BJ (cell line): ENCODE results near the gene ZMYND8. TPM values are rescaled to one million over a fixed set of nuclear protein-coding genes. Genes with fewer than 3 reads are reported as not detected.

Experiments
- CTCF ChIA-PET: fragments of 350-600 bp; formaldehyde crosslinking; extraction: SDS; loops from one replicate; lab custom pipeline; 2021; ENCODE audit warnings: antibody characterized with exemption, inconsistent platforms; lab: Yijun Ruan, JAX
- POLR2A ChIA-PET: fragments of 300-600 bp; sonication (Branson Sonifier 250); formaldehyde crosslinking; extraction: SDS; loops from one replicate; lab custom pipeline; 2021; ENCODE audit warnings: antibody characterized with exemption; lab: Charles Lee
- DNase-seq: peaks from one replicate; pipeline ENCODE4 v3.0.0-alpha.2; 2011; ENCODE audit warnings: low read depth
- H3K27me3 ChIP-seq: 2 replicates; pipeline ENCODE4 v1.6.0; 2011; ENCODE audit warnings: low read length; ENCODE audit not compliant: control insufficient read depth, insufficient read depth
- H3K36me3 ChIP-seq: 2 replicates; pipeline ENCODE4 v1.5.1; 2011; ENCODE audit warnings: low read length; ENCODE audit not compliant: control insufficient read depth, insufficient read depth
- H3K4me3 ChIP-seq: 2 replicates; pipeline ENCODE4 v1.5.1; 2011; ENCODE audit warnings: low read depth, mild to moderate bottlenecking, control low read depth, low read length
- CTCF ChIP-seq: IDR thresholded peaks from 2 replicates; pipeline ENCODE4 v1.5.1; 2011; ENCODE audit warnings: low read depth, mild to moderate bottlenecking, control low read depth, inconsistent platforms, low read length, moderate library complexity; ENCODE audit not compliant: insufficient read depth
- polyA plus RNA-seq: library from polyadenylated mRNA; depleted of rRNA; stranded (reverse); fragments of >200 nt; gene quantifications from 2 replicates; pipeline ENCODE4 v1.2.3, GENCODE V29; 2011

The ZMYND8 gene
- polyA plus RNA-seq, 1 experiment = 12.7 TPM

DNA sequence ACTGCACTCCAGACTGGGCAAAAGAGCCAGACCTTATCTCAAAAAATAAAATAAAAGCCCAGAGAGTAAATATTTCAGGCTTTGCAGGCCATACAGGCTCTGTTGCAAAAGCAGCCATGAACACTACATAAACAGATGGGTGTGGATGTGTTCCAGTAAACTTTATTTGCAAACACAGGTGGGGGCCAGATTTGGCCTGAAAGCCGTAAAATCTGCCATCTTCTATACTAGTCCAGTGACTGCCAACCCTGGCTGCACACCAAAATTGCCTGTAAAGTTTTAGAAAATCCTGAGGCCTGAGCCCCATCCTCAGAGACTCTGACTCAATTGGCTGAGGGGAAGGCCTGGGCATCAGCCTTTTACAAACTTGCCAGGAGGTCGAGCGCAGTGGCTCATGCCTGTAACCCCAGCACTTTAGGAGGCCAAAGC is 103.6 kb downstream of the ZMYND8 start:
- H3K36me3 ChIP-seq = peaks cover 9% of the 10 kb centered on the region
- H3K27me3 ChIP-seq = no peaks in the 10 kb centered on the region
- CTCF ChIA-PET = interaction anchor here (1.2 kb wide), 1 partner anchor 36 kb away, joined by 4 read pairs; no protein-coding TSS in a partner anchor
- no peak for DNase-seq
- no peak for TF ChIP-seq CTCF
- POLR2A ChIA-PET = no interaction called here
- H3K4me3 ChIP-seq = no peak overlapping the region

- ChIA-PET CTCF (interaction anchor here (0.7 to 1.9 kb wide), 4 partner anchors 21 to 133 kb away, joined by 3 to 6 read pairs (median 4); no protein-coding TSS in a partner anchor), POLR2A (no interaction called here)
- Histone ChIP-seq H3K36me3 (peaks cover 11% of the 10 kb centered on the region), H3K27me3 (no peaks in the 10 kb centered on the region), H3K4me3 (no peak overlapping the region)
- no peak for TF ChIP-seq CTCF
- DNase-seq = no peak
These were observed 105.1 kb downstream of the ZMYND8 start for GRCh38 chr20:47251154-47252020.

GRCh38 chr20:47250360-47250759 is 106.1 kb downstream of the ZMYND8 start:
- H3K27me3 ChIP-seq = no peaks in the 10 kb centered on the region
- H3K4me3 ChIP-seq = no peak overlapping the region
- ChIA-PET POLR2A (interaction anchor here (0.5 kb wide), 1 partner anchor 9 kb away, joined by 23 read pairs; no protein-coding TSS in a partner anchor), CTCF (interaction anchor here (1.2 to 1.9 kb wide), 4 partner anchors 14 to 134 kb away, joined by 3 to 6 read pairs (median 4); no protein-coding TSS in a partner anchor)
- no peak for TF ChIP-seq CTCF
- H3K36me3 ChIP-seq = peaks cover 17% of the 10 kb centered on the region
- DNase-seq = no peak

GRCh38 chr20:47249913-47250312 is 106.6 kb downstream of the ZMYND8 start:
- H3K27me3 ChIP-seq = no peaks in the 10 kb centered on the region
- peaks cover 18% of the 10 kb centered on the region for H3K36me3 ChIP-seq
- TF ChIP-seq CTCF = no peak
- CTCF ChIA-PET = interaction anchor here (1.2 to 1.9 kb wide), 4 partner anchors 13 to 134 kb away, joined by 3 to 6 read pairs (median 4); no protein-coding TSS in a partner anchor
- H3K4me3 ChIP-seq = no peak overlapping the region
- POLR2A ChIA-PET = interaction anchor here (0.5 kb wide), 1 partner anchor 9 kb away, joined by 23 read pairs; no protein-coding TSS in a partner anchor
- no peak for DNase-seq

DNA sequence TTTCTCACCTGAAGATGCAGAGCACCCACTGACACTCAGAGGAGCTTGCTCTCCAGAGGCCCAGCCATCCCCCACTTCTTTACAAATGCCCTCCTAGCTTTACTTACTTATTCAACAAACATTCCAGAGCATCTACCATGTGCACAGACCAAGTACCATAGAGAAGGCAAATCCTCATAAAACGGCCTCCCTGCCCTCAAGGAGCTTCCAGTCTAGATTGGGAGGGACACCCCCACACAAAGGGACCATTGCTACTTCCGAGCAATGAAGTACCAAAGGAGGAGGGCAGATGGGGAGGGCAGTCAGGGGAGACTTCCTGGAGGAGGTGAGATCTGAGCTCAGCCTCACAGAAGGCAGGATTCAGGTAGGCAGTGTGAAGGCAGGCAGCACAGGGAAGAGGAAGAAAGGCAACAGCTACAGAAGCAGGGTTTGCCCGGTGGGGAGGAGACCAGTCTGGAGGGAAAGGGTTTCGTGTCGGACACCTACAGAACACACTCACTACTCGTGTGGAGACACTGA is 108.0 kb downstream of the ZMYND8 start:
- no peaks in the 10 kb centered on the region for H3K27me3 ChIP-seq
- H3K4me3 ChIP-seq = no peak overlapping the region
- peaks cover 18% of the 10 kb centered on the region for H3K36me3 ChIP-seq
- CTCF ChIA-PET = interaction anchor here (0.9 to 1.8 kb wide), 3 partner anchors 52 to 162 kb away, joined by 3 to 6 read pairs (median 3); no protein-coding TSS in a partner anchor
- no peak for DNase-seq
- POLR2A ChIA-PET = no interaction called here
- no peak for TF ChIP-seq CTCF
